Hematopoietic multipotent progenitor cell treated with erythropoietin and hydrocortisone succinate and interleukin-3 and kit ligand, for 15 days (in vitro differentiated cells): ENCODE results near the gene AGBL4.

ENCODE experiments used
- DNase-seq: peaks from one replicate; pipeline ENCODE4 v3.0.0-alpha.2; 2015; ENCODE audit warnings: low spot score

The AGBL4 gene

GRCh38 chr1:49181033-49181432, 842.7 kb downstream of the AGBL4 start:
- no peak for DNase-seq

DNA sequence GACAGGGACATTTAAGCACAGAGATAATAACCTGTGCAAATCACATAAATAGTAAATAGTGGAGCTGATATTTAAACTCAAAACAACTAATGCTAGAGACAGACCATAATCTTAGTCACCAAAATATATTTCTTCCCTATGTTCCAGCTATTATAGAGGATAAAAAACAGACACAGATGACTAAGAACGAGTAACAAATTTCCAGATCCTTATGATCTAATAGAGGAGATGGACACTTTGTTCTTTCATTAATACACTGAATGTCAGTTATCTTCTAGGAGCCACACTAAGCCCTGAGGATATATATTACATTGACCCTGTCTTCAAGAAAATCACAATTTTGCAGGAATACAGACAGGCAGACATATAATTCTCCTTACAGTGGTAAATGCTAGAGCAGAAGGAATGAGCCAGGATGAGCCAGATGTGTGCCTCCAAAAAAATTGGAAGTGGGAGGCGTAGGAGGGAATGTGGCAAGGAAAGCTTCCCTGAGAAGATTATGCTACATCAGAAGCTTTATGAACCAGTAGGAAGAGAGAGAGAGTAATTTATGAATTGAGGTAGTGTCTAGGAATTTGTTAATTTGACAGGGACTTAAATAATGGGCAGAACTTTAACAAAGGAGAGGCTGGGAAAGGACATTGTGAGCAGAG, 851.7 kb downstream of the AGBL4 start:
- DNase-seq = no peak

DNA sequence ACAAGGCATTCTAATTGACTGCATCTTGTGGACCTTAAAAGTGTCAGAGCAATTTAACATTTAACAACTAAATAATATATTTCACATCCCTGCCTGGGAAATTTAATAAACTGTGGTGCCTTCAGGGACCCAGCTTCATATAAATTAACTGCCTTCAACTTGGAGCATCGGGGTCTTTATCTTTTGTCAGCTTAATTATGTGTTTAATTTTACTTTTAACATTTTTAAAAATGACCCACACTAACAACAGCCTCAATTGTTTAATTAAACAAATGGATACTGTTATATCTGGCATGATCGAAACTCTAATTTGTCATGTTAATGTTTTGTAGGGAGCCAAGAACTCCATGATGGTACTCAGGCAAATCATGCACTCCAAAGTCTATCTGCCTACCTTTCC, 857.7 kb downstream of the AGBL4 start:
- DNase-seq = no peak

- no peak for DNase-seq
These were observed 860.7 kb downstream of the AGBL4 start for GRCh38 chr1:49163031-49163430.

DNA sequence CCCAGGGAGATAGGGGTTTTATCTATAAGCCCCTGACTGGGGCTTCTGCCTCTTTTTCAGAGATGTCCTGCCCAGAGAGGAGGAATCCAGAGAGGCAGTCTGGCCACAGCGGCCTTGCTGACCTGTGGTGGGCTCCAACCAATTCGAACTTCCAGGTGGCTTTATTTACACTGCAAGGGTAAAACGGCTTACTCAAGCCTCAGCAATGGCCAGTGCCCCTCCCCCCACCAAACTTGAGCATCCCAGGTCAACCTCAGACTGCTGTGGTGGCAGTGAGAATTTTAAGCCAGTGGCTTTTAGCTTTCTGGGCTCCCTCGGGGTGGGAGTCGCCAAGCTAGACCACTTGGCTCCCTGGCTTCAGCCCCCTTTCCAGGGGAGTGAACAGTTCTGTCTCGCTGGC, 863.1 kb downstream of the AGBL4 start:
- DNase-seq = no peak

DNA sequence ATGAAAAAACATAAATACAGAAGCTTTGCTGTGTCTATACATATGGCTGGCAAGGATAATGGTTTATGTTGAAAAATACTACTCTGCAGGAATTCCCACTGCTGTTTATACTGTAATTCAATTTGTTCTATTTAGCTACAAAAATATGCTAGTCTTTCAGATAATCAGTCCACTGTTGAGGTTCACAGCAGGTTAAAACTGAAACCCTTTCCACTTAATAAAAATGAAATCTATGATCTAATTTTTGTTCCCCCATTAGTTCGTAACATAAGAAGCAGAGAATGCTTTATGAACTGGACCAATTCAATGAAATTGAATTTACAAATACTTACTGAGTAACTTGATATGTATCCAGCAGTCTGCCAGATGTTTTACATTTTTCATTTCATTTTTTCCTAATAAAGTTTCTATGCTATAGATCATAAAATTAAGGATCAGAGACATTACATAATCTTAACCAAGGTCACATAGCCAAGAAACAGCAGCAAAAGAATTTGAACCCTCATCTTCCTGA, 887.0 kb downstream of the AGBL4 start:
- DNase-seq = no peak

DNA sequence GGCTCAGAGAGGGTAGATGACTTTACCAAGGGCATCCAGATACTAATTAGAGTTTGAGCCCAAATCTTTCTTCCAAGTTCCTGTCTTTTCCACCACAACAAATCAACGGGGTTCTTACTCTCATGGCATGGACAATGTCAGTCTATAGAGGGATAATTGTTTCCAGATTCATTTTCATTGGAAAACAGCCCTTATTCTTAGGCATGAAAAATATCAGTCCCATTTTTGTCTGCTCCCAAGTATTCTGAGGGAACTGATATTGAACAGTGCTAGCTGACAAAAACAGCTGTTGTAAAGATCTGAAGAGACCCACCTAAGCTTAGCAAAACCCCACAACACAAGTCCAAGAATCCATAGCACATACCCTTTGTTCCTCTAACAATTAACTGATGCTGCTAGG, 898.0 kb downstream of the AGBL4 start:
- no peak for DNase-seq

DNA sequence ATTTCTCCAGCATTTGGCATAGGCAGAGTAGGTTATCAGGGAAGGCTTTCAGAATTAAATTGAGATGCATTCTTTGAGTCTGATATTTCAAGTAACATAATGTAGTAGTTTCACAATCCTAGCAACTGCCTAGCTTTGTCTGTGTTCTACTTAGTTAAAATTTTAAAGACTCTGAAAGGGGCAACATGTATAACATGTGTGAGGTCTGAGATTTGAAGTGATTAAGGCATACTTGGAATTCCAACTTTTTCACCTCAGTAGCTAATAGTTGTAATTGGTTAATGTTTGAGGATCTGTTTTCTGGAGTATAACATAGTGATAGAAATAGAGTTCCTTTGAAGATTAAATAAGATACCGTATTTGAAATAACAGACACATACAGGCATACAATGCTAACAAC, 911.8 kb downstream of the AGBL4 start:
- no peak for DNase-seq

GRCh38 chr1:49106445-49106844, 917.3 kb downstream of the AGBL4 start:
- no peak for DNase-seq

DNA sequence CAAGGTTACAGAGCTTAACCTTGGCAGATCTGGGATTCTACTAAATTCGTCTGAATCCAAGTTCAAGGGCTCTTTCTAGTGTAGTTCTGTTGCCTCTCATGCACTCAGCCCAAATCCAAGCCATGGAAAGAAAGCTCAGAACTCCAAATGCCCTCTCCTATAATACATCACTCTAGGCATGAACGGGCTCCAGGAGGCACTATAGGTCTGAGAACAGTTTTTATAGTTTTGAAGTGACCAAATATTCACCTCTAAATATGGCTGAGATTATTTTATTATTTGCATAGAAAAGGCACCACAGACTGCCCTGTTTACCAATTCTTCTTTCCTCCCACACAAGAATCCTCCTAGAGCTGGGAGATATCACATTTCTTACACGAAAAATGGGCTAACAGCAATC, 919.2 kb downstream of the AGBL4 start:
- no peak for DNase-seq

GRCh38 chr1:49102752-49103151, 921.0 kb downstream of the AGBL4 start:
- DNase-seq = no peak

GRCh38 chr1:49098866-49099265, 924.9 kb downstream of the AGBL4 start:
- DNase-seq = no peak

DNA sequence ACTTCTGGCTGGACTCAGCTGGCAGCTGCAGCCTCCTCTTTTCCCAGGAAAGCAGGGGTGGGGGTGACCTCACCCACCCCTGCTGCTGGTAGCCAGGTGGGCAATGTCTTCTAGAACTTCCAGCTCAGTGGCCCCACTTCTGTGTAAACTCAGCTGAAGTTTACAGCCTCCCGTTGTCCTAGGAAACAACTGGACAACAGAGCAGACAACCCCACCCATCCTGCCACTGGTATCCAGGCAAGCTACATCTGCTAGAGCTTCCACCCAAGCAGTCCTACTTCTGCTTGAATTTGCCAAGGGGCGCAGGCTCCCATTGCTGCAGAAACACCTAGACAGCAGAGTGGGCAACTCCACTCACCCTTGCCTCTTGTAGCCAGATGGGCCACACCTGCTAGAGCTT, 937.4 kb downstream of the AGBL4 start:
- no peak for DNase-seq

DNA sequence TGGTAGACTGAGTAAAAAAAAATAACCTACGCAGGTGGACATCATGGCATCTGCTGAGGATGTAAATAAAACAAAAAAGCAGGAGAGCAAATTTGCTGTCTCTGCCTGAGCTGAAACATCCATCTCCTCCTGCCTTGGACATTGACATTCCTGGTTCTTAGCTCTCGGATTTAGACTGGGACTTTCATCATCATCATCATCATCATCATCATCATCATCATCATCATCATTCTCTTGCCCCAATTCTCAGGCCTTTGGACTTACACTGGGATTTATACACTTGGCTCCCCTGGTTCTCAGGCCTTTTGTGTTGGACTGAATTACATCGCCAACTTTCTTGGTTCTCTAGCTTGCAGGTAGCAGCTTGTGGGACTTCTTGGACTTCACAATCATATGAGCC, 938.7 kb downstream of the AGBL4 start:
- DNase-seq = no peak

DNA sequence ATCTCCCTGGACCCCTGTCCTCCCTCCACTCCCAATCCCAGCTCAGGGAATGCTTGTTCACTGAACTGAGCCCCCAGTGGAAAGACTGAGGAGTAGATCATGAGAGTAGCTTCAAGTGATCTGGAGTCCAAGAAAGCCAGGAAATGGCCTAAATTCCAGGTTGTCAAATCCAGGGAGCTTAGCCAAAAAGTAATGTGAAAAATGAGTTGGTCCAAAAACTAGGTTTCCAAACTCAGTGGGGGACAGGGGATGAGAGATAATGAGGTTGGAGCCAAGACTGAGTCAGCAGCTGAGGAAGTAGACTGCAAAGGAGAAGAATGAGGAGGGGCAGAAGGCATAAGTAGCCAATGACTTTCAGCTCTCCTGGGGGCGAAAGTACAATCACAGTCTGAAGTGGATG, 963.0 kb downstream of the AGBL4 start:
- no peak for DNase-seq

DNA sequence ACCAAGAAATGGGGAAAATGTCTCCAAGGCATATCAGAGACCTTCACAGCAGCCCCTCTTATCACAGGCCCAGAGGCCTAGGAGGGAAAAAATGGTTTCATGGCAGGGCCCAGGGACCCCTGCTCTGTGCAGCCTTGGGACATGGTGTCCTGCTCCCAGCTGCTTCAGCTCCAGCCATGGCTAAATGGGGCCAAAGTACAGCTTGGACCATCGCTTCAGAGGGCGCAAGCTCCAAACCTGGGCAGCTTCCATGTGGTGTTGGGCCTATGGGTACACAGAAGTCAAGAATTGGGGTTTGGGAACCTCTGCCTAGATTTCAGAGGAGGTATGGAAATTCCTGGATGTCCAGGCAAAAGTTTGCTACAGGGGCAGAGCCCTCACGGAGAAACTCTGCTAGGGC, 964.7 kb downstream of the AGBL4 start:
- no peak for DNase-seq

DNA sequence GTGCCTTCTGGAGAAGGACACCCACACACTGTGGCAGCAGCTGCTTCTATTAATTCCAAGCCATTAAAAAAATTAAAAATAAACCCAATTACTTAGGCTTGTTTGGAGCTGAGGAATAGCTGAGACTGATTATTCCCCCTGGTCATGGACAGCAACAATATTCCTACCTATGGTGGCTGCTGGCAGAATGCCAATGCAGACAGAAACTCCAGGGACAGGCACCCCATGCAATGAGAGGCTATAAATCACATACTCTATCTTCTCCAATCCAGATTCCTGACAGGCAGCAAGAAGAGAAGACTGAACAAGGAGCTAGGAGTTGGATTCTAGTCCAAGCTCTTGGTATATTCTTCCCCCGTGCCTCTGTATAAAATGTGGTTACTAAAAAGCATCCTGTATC, 971.7 kb downstream of the AGBL4 start:
- DNase-seq = no peak

DNA sequence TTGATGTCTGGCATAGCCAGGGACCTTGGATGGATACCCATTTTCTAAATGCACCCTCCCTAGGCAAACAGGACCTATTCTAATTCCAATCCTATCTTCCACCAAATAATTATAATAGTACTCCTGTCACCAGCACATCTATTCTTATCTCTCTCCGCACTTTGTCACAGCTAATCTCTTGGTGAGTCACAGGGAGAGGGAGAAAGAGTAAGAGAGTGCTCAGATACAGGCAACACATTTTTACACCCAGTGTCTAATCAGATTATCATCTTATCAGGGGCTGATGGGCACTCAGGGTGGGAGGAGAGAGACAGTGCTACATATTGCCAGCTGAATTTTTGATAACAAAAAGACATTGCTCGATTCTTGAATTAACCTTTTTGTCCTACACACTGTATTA, 972.1 kb downstream of the AGBL4 start:
- DNase-seq = no peak

- DNase-seq = no peak
These were observed 973.7 kb downstream of the AGBL4 start for GRCh38 chr1:49050041-49050440.

GRCh38 chr1:49048188-49048587, 975.6 kb downstream of the AGBL4 start:
- no peak for DNase-seq

- DNase-seq = no peak
These were observed 977.4 kb downstream of the AGBL4 start for GRCh38 chr1:49046305-49046704.

DNA sequence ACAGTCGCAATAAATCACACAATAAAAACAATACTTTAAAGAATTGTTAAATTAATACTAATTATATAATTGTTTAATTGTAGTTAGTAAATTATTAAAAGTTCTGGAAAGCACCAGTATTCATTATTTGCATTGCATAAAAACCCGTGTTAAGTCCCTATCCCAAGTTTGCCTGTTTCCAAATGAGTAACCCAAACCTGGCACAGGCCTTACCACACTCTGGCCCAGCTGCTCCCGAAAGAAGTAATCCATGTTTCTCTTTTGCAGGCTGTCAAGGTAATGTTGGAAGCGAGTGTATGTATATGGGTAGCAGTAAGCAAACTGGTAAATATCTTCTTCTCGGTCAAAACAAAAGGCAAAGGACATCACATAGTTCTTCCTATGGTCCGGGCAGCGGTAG, 978.4 kb downstream of the AGBL4 start:
- no peak for DNase-seq

GRCh38 chr1:49036700-49037099, 987.1 kb downstream of the AGBL4 start:
- DNase-seq = no peak

- no peak for DNase-seq
These were observed 995.4 kb downstream of the AGBL4 start for GRCh38 chr1:49028396-49028795.
